ENCODE results near the gene ZNF414.
A peak's percentile ranks its signal among the peaks of the same experiment; 100 is the strongest.

Gene ZNF414

DNA sequence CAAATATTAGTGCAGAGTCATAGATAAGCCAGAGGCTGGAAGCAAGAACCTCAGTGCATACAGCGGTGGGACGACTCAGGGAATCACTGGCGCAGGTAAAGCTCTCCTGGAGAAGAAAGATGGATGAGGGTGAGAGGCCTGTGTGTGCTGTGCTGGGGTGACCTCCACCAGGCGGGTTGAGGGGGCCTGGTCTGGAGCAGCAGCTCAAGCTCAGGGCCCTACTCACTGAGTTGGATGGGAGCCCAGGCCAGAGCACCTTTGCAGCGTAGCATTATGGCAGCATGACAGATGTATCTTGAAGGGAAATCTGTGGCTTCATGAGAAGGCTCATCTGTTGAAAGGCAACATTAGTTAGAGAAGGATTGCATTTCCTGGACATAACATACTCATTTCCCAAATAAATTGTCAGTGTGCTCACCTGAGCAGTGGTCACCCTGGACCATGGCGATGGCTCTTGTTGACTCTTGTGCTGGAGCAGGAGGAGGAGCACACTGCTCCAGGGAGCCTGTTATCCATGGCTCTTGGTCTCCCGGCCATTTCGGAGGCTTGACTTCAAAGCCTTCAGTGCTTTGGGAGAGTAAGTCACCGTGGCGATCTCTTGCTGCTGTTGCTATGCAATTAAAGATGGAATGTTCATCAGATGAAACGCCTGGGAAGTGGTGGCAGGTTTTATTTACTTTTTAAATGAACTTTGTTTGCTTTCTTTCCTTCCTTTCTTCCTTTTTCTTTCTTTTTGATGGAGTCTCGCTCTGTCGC lies 44.2 kb downstream of the ZNF414 start:
- FAIRE-seq (no peak), DNase-seq (ENCODE audit: insufficient read length, low spot score) (no peak)

DNA sequence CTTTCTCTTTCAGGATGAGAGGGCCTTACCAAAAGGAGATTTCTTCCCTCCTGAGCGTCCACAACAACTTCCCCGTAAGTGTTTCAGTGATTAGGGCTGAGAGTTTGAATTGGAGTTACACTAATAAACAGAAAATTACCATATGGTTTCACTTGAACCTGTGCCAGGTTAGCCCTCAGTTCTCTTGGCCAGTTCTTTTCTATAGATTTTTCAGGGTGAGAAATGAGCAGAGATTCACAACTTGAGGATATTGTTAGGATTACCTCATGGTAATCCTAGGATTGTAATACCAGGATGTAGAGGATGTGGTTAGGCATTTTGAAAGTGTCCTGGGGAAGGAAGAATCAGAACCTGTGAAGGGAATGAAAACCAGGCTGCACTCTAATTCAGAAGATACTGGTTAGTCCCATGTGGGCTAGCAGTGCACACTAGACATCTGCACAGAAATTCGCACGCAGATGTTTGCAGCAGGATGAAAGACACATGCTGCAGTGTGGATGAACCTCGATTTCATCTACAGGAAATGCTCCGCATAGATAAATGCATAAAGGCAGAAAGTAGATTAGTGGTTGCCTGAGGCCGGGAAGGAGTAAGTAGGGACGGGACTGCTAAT lies 45.1 kb downstream of the ZNF414 start:
- DNase-seq (ENCODE audit: insufficient read length, low spot score): no peak

DNA sequence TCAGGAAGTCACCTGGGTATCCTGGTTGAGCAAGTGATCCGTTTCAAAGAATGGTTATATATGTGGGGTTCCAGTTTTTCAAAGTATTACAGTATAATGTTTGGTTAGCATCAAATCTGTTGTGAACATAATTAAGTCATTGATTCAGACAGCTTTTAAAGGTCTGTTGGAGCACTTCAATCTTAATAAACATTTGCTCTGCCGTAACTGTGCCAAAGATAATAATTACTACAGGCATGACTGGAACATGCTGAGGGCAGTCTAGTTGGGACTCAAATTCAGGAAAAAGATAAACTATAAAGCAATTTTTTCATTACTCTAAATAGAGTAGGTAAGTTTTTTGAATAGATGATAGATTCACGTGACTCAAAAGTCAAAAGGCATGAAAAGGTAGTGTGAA lies 45.8 kb downstream of the ZNF414 start:
- DNase-seq (ENCODE audit: insufficient read length, low spot score): no peak
- no peak for FAIRE-seq

More for the DNA sequence above, 45.1 kb downstream of the ZNF414 start:
- FAIRE-seq: no peak

DNA sequence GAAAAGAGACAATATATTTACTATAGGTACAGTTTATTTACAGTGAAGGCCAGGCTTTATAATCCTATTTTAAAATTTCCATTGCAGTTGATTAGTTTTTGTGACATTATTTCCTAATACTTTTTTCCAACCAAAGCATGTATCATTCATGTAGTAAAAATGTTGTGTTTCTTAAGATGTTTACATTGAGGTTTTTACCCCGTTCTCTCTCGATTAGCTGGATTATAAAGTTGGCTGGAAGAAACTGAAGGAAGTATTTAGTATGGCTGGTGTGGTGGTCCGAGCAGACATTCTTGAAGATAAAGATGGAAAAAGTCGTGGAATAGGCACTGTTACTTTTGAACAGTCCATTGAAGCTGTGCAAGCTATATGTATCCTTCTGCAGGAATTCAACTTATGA lies 47.9 kb downstream of the ZNF414 start:
- DNase-seq (ENCODE audit: insufficient read length, low spot score): no peak
- FAIRE-seq: no peak

DNA sequence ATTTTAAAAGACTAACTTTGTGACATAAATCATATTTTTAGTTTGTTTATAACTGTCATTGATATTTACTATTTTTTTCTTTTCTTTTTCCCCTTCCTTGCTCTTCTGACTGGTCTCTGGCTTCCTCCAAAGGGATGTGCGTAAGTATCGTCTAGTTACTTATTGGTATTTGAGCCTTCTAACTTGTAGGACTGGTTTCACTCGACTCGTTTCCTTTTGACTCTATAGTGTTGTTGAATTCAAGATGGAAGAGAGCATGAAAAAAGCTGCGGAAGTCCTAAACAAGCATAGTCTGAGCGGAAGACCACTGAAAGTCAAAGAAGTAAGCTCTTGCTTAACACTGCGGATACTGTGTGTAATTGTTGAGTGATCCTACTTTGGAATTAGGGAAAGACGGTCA lies 50.6 kb downstream of the ZNF414 start:
- FAIRE-seq (no peak), DNase-seq (ENCODE audit: insufficient read length, low spot score) (no peak)

DNA sequence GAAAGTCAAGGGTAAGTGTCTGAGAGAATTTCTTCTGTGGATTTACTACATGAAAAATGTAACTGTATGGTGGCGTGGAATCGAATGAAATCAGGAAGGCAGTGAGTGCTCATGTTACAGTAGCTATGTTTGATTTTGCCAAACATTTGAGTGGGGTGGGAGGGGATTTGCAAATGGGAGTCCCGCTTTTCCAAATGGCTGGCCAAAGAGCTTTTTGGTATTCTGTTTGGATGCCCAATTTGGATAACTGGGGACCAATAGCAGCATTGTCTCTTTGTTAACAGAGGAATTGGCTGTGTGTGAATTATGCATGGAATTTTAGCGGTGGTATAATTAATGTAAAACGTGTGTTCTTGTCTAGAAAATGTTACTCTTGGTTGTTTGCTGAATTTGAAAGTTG lies 51.4 kb downstream of the ZNF414 start:
- DNase-seq (ENCODE audit: insufficient read length, low spot score): no peak
- no peak for FAIRE-seq

DNA sequence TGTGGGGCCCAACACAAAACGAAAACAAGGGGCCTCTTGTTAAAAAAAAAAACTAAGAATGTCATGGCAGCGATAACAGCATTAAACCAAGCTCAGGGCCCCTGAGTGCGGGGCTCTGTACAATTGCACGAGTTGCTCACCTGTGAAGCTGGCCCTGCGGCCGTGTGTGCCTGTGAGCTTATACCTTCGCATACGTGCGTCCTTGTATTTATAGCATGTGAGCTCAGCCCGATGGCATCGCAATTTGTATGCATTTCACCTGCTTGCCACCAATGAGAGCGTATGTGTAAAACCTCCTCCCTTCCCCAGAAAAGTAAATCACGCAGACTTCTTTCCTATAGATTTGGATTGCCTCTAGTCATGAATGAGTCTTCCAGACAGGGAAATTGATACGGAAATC lies 52.1 kb downstream of the ZNF414 start:
- FAIRE-seq: no peak

DNA sequence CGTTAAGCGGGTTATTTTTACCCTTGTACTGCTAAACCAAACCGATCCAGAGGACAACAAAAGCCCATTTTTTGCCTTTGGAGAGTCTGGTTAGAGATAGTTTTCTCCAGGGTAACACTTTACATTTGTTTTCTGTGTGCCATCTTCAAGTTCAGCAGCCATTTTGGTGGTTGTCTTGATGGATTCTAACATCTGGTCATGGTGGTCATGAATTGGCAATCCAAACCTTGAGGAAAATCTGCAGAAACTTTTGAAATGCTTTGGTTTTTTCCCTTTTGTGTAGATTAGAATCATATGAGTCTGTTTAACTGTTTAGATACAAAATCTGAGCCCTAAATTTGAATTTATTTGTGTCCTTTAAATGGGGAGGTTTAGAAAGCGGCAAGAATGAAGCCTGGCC lies 52.6 kb downstream of the ZNF414 start:
- FAIRE-seq: no peak
- DNase-seq (ENCODE audit: insufficient read length, low spot score): no peak

More for the DNA sequence above, 52.1 kb downstream of the ZNF414 start:
- DNase-seq (ENCODE audit: insufficient read length, low spot score): no peak

DNA sequence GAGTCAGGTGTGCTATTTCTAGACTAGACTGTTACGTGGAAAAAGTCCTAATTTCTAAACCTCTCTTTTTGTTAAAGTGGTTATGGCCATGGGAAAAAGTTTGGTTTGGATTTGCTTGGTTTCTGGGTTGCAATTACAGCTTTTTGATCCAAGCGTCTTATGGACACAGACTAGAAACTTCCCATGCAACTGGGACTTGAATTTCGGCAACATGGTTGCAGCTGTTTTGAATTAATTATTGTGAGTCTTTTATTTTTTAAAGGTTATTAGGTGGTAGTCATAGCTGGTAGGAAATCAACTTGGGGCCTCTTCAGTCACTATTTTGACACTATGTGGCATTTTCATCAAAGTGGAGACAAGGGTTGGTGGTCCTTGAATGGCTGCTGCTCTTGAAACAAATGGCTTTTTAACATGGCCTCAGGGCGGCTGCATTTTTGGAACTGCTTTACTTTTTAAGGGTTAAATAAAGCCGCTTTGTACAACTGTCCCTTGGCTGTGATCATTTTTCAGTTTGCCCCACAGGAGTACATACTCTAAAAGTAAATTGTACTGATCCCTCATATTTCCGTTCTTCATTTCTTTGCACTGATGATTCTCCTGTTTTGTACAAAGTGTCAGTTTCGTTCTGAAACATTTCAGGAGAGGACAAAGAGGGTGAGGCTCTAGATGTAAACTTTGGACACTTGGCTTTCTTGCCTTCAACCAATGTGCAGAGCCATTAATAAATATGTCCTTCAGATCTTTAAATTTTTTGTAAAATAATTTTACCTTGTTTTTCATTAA lies 53.3 kb downstream of the ZNF414 start:
- DNase-seq (ENCODE audit: insufficient read length, low spot score): no peak
- peak; percentile 74 for FAIRE-seq
